Stimulated activated CD8-positive, alpha-beta memory T cell treated with anti-CD3 and anti-CD28 coated beads, Interleukin-4, amount 100 ng/mL, for 4 hours (primary cell): ENCODE results near the gene BTBD10.

Source experiments
- DNase-seq, 2 donors: peaks; one replicate each; pipeline ENCODE4 v3.0.0-alpha.2; 2020; ENCODE audit warnings: low read depth in 2 of 2, low spot score in 1 of 2

The BTBD10 gene

GRCh38 chr11:13462901-13463778 lies at the start of gene BTBD10:
Gene BTBD10, minus strand, starts transcription at chr11:13463222. Its CDS starts 18,098 bp downstream, at chr11:13445124.
- DNase-seq: peak; percentile 65 to 84

- no peak for DNase-seq
Measured at GRCh38 chr11:13503393-13503792, 40.4 kb upstream of the BTBD10 start.

- no peak for DNase-seq
Measured at GRCh38 chr11:13502492-13502891, 39.5 kb upstream of the BTBD10 start.

GRCh38 chr11:13495929-13496328 lies 32.9 kb upstream of the BTBD10 start, which contains the start of gene PTH:
Gene PTH, minus strand, starts transcription at chr11:13495997. Its CDS starts 3,142 bp downstream, at chr11:13492855.
- DNase-seq: no peak

GRCh38 chr11:13494051-13494450 lies 31.0 kb upstream of the BTBD10 start:
- DNase-seq: no peak

- no peak for DNase-seq
Measured at GRCh38 chr11:13487661-13488030, 24.6 kb upstream of the BTBD10 start.

GRCh38 chr11:13486926-13487660 lies 24.1 kb upstream of the BTBD10 start:
- peak; percentile 42 to 53 for DNase-seq

GRCh38 chr11:13480198-13480597 lies 17.2 kb upstream of the BTBD10 start:
- DNase-seq: no peak

- DNase-seq: no peak
Measured at GRCh38 chr11:13479688-13480087, 16.7 kb upstream of the BTBD10 start.

- no peak for DNase-seq
Measured at GRCh38 chr11:13475091-13475490, 12.1 kb upstream of the BTBD10 start.

GRCh38 chr11:13473013-13473722 lies 10.1 kb upstream of the BTBD10 start:
- DNase-seq: no peak

GRCh38 chr11:13468750-13469149 lies 5.7 kb upstream of the BTBD10 start:
- no peak for DNase-seq

GRCh38 chr11:13465909-13466371 lies 2.9 kb upstream of the BTBD10 start:
- no peak for DNase-seq

- no peak for DNase-seq
Measured at GRCh38 chr11:13463779-13464290, 813 bp upstream of the BTBD10 start.

- DNase-seq: peak; percentile 16 to 24
Measured at GRCh38 chr11:13462311-13462900, 616 bp downstream of the BTBD10 start.

- no peak for DNase-seq
Measured at GRCh38 chr11:13461291-13461690, 1.7 kb downstream of the BTBD10 start.

- no peak for DNase-seq
Measured at GRCh38 chr11:13450832-13451397, 12.1 kb downstream of the BTBD10 start.

- no peak for DNase-seq
Measured at GRCh38 chr11:13449522-13449921, 13.5 kb downstream of the BTBD10 start.

- no peak for DNase-seq
Measured at GRCh38 chr11:13448876-13449275, 14.1 kb downstream of the BTBD10 start.

- no peak for DNase-seq
Measured at GRCh38 chr11:13446444-13446843, 16.6 kb downstream of the BTBD10 start.
